Body of pancreas (tissue), 4 donors: ENCODE measurements around the gene SLC16A9. TPM values are rescaled to one million over a fixed set of nuclear protein-coding genes. Genes with fewer than 3 reads are reported as not detected.

Source experiments
- ATAC-seq: fragments of 150-250 bp; one replicate; pipeline ENCODE4 v1.9.1; 2016
- DNase-seq, 4 donors: peaks; one replicate each; pipeline ENCODE4 v3.0.0-alpha.2; 2019
- H3K27ac ChIP-seq, 4 donors: fragments of 200-600 bp; sonication (generic); 1 replicate in 3 of 4; 2 replicates in 1 of 4; pipeline versions ENCODE4 v1.5.1 to v1.6.1; 2016 to 2019; ENCODE audit warnings: mild to moderate bottlenecking in 1 of 4, mixed read lengths in 1 of 4, moderate library complexity in 1 of 4
- H3K27me3 ChIP-seq, 2 donors: fragments of 200-600 bp; sonication (generic); one replicate each; pipeline ENCODE4 v1.6.0; 2016; ENCODE audit warnings: mild to moderate bottlenecking in 1 of 2
- H3K36me3 ChIP-seq, 2 donors: fragments of 200-600 bp; sonication (generic); replicated peaks in 1 of 2; 2 replicates each; pipeline ENCODE4 v1.5.1; 2016; ENCODE audit warnings: low read depth in 2 of 2; ENCODE audit not compliant: insufficient read depth in 1 of 2
- H3K4me1 ChIP-seq: fragments of 200-600 bp; sonication (generic); one replicate; pipeline ENCODE4 v1.6.0; 2016
- H3K4me3 ChIP-seq, 2 donors: fragments of 200-600 bp; sonication (generic); 1 replicate in 1 of 2; 2 replicates in 1 of 2; pipeline ENCODE4 v1.5.1; 2016 to 2019
- H3K9me3 ChIP-seq, 3 donors: fragments of 200-600 bp; sonication (generic); 1 replicate in 2 of 3; 2 replicates in 1 of 3; pipeline ENCODE4 v1.5.1; 2016
- POLR2A ChIP-seq, 3 donors: fragments of 450-650 bp; IDR thresholded peaks; one replicate each; pipeline ENCODE4 v1.6.1; 2016; ENCODE audit warnings: antibody characterized with exemption in 3 of 3, mild to moderate bottlenecking in 2 of 3
- WGBS, 2 donors: methylation state at CpG; one replicate each; pipeline ENCODE4 v1.1.5; 2017; 5-methylcytosine and 5-hydroxymethylcytosine counted together
- intact Hi-C: fragments of 100-400 bp; cut with DNase I; formaldehyde crosslinking; loops from one replicate; pipeline ENCODE4 v1.15.1; 2023
- total RNA-seq, 2 donors: library from RNA; depleted of rRNA; stranded (reverse); fragments of >200 nt; gene quantifications; one replicate each; pipeline ENCODE4 v1.1.0, GENCODE V29; 2016
- TF ChIP-seq, protein P1 (sequence below), 7 experiments: fragments of 450-650 bp in 4 of 7; fragments of 200-600 bp in 3 of 7; sonication (generic) in 3 of 7; IDR thresholded peaks; one replicate each; pipeline ENCODE4 v1.5.1; 2016 to 2019; ENCODE audit warnings: antibody characterized with exemption in 7 of 7

SLC16A9 gene
- total RNA-seq, 2 donors from 2014 or later: 0.78 to 2.6 TPM

DNA sequence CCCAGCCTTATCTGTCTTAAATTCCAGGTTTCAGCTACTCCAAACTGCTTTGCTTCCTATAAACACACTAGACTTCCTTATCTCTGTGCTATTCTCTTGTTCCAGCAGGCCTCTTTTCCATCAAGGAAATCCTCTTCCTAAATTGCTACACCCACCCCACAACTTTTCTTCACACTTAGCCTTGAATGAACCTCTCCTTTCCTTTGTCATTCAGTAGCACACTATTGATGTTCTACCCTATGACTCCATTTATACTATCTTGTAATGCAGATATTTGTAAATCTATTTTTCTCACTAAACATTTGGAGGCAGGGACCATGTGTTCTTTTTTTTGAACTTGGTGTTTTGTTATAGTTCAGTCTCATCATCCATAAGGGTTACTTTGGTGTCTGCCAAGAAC is 3.7 kb downstream of the SLC16A9 start:
- intact Hi-C loops: no loop called here
- no peak for TF ChIP-seq POLR2A (IDR thresholded peaks at IDR 0.05)
- TF ChIP-seq, protein P1, sequence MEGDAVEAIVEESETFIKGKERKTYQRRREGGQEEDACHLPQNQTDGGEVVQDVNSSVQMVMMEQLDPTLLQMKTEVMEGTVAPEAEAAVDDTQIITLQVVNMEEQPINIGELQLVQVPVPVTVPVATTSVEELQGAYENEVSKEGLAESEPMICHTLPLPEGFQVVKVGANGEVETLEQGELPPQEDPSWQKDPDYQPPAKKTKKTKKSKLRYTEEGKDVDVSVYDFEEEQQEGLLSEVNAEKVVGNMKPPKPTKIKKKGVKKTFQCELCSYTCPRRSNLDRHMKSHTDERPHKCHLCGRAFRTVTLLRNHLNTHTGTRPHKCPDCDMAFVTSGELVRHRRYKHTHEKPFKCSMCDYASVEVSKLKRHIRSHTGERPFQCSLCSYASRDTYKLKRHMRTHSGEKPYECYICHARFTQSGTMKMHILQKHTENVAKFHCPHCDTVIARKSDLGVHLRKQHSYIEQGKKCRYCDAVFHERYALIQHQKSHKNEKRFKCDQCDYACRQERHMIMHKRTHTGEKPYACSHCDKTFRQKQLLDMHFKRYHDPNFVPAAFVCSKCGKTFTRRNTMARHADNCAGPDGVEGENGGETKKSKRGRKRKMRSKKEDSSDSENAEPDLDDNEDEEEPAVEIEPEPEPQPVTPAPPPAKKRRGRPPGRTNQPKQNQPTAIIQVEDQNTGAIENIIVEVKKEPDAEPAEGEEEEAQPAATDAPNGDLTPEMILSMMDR (IDR thresholded peaks at IDR 0.05): no peak
- H3K4me3 ChIP-seq: no peak overlapping the region

DNA sequence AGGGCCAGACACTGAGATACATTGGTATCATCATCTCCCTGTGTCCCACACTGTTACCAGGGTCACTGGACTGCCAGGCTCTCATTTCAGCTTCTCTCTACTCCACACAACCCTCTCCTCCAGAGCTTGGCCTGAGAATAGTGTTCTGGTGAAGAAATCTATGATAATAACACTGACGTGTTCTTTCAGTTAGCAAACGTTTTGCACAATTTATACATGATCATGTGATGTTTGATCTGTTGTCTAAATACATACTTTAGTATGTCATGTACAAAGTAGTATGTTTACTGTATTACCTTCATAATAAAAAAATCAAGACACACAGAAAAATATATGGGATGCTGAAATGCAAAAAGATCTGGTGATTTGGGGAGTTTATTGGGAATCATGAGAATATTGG is 5.0 kb downstream of the SLC16A9 start:
- ATAC-seq (no peak), DNase-seq (no peak)
- H3K4me3 ChIP-seq: no peak overlapping the region
- H3K9me3 ChIP-seq: no peaks in the 10 kb centered on the region
- no peaks in the 10 kb centered on the region for H3K27me3 ChIP-seq
- no peak overlapping the region for H3K27ac ChIP-seq
- peaks cover 12% of the 10 kb centered on the region for H3K4me1 ChIP-seq
- no peak for TF ChIP-seq POLR2A (IDR thresholded peaks at IDR 0.05)
- TF ChIP-seq, protein P1 (IDR thresholded peaks at IDR 0.05): no peak
- intact Hi-C loops: no loop called here
- 26 to 27% methylated on average over 2 of the region's 2 CpGs for WGBS, 2 donors
- H3K36me3 ChIP-seq: no peaks in the 10 kb centered on the region

More for the DNA sequence above, 3.7 kb downstream of the SLC16A9 start:
- Histone ChIP-seq H3K4me1 (peaks cover 13% of the 10 kb centered on the region), H3K27ac (no peak overlapping the region), H3K9me3 (no peaks in the 10 kb centered on the region), H3K36me3 (no peaks in the 10 kb centered on the region), H3K27me3 (no peaks in the 10 kb centered on the region)
- ATAC-seq (no peak), DNase-seq (no peak)

DNA sequence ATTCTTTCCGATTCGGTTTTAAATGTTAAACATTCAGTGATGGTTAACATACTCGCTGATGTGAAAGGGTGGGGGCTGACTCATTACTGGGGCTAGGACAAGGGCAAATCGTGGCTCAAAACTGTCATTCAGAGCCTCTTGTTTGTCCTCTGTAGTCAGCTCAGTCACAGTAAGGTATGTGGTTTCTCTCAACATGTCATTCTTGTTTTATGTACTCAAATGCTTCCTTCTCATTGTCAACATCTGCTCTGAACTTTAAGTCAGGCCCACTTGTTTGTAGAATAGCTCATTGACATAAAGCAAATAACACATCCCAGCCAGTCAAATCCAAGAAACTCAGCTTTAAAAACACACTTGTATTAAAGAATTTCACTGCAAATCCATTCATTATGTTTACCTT is 7.3 kb downstream of the SLC16A9 start:
- intact Hi-C loops: no loop called here
- Histone ChIP-seq H3K9me3 (no peaks in the 10 kb centered on the region), H3K27ac (no peak overlapping the region), H3K4me1 (no peaks in the 10 kb centered on the region), H3K4me3 (no peak overlapping the region), H3K36me3 (no peaks in the 10 kb centered on the region), H3K27me3 (no peaks in the 10 kb centered on the region)
- DNase-seq (no peak), ATAC-seq (no peak)
- no peak for TF ChIP-seq POLR2A (IDR thresholded peaks at IDR 0.05)
- 61 to 67% methylated on average over 4 of the region's 4 CpGs for WGBS, 2 donors

DNA sequence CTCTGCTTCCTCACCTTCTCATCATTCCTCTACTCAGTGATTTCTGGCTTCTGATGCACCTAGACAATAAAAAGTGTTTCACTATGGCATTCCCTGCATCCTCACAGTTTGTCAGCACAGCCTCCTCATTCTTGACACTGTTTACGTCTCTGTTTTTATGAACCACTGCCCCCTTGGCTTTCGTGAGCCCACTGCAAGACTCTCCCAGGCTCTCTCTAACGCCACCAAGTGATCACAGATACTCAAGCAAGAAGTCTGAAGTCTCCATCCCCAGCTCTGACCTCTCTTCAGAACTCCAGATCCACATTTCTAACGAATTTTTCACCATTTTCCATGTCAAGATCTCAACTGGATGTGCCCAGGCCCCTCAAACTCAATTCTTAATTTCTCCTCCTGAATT is 8.9 kb downstream of the SLC16A9 start:
- DNase-seq (no peak), ATAC-seq (no peak)
- intact Hi-C loops: no loop called here
- 45 to 51% methylated on average over 4 of the region's 4 CpGs for WGBS, 2 donors
- no peaks in the 10 kb centered on the region for H3K27me3 ChIP-seq
- H3K4me1 ChIP-seq: no peaks in the 10 kb centered on the region
- no peaks in the 10 kb centered on the region for H3K9me3 ChIP-seq
- H3K4me3 ChIP-seq: no peak overlapping the region
- no peak for TF ChIP-seq POLR2A (IDR thresholded peaks at IDR 0.05)
- TF ChIP-seq, protein P1 (IDR thresholded peaks at IDR 0.05): no peak
- no peaks in the 10 kb centered on the region for H3K36me3 ChIP-seq
- H3K27ac ChIP-seq: no peak overlapping the region

DNA sequence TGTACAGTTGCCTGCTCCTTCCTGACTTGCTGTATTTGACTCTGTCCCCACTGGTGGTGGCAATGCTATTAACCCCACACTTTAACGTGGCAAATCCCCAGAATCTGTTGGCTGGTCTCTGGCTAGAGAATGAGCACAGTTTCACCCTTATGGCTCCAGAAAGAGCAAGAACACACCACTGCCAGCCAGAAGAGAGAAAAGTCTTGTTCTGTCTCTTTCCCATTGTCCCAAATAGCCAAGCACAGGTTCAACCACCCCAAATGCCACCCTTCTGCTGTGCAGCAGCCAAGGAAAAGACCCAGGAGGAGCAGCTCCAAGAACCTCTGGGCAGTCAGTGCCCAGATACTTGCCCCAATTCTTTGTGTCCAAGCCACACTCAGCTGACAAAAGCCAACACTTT is 11.3 kb downstream of the SLC16A9 start:
- intact Hi-C loops: no loop called here

More for the DNA sequence above, 11.3 kb downstream of the SLC16A9 start:
- TF ChIP-seq POLR2A (IDR thresholded peaks at IDR 0.05): no peak
- TF ChIP-seq, protein P1 (IDR thresholded peaks at IDR 0.05): no peak
- 40 to 60% methylated on average over 1 of the region's 1 CpG for WGBS, 2 donors
- DNase-seq (no peak), ATAC-seq (no peak)
- H3K4me1 ChIP-seq: no peaks in the 10 kb centered on the region
- no peaks in the 10 kb centered on the region for H3K27me3 ChIP-seq
- no peaks in the 10 kb centered on the region for H3K9me3 ChIP-seq
- H3K4me3 ChIP-seq: no peak overlapping the region
- no peak overlapping the region for H3K27ac ChIP-seq
- no peaks in the 10 kb centered on the region for H3K36me3 ChIP-seq
